OCI-LY1 (cell line): Measurements from ENCODE around the gene DYNC2I2.

Experiments used
- H2AFZ ChIP-seq: fragments of 200-600 bp; sonication (generic), shearing (Covaris generic); 2 replicates; pipeline ENCODE4 v1.6.0; 2014; ENCODE audit warnings: antibody characterized with exemption, mild to moderate bottlenecking, low read length
- H3F3A ChIP-seq: fragments of 200-600 bp; sonication (generic), shearing (Covaris generic); 2 replicates; pipeline ENCODE4 v1.6.0; 2014; ENCODE audit warnings: mild to moderate bottlenecking, antibody characterized with exemption, low read length, moderate library complexity; ENCODE audit not compliant: insufficient read depth
- H3K27ac ChIP-seq: fragments of 200-600 bp; sonication (generic); 2 replicates; pipeline ENCODE4 v1.5.1; 2014; ENCODE audit warnings: low read length, mixed run types, mild to moderate bottlenecking, low read depth; ENCODE audit not compliant: poor library complexity, severe bottlenecking
- H3K27me3 ChIP-seq: fragments of 200-600 bp; sonication (generic); 2 replicates; pipeline ENCODE4 v1.6.0; 2014; ENCODE audit warnings: antibody characterized with exemption, mild to moderate bottlenecking, low read length, moderate library complexity; ENCODE audit not compliant: insufficient read depth
- H3K36me3 ChIP-seq: fragments of 200-600 bp; sonication (generic); 2 replicates; pipeline ENCODE4 v1.6.1; 2014; ENCODE audit warnings: mild to moderate bottlenecking, antibody characterized with exemption, low read length, moderate library complexity, mixed read lengths; ENCODE audit not compliant: insufficient read depth
- H3K4me1 ChIP-seq: fragments of 200-600 bp; sonication (generic); 2 replicates; pipeline ENCODE4 v1.5.1; 2014; ENCODE audit warnings: mild to moderate bottlenecking, low read length, moderate library complexity; ENCODE audit not compliant: insufficient read depth, severe bottlenecking
- H3K4me2 ChIP-seq: fragments of 200-600 bp; sonication (generic), shearing (Covaris generic); 2 replicates; pipeline ENCODE4 v1.6.1; 2014; ENCODE audit warnings: low read length
- H3K4me3 ChIP-seq: fragments of 200-600 bp; sonication (generic); 2 replicates; pipeline ENCODE4 v1.5.1; 2014; ENCODE audit warnings: low read length, low read depth, mild to moderate bottlenecking, mixed read lengths; ENCODE audit not compliant: poor library complexity, severe bottlenecking
- H3K79me2 ChIP-seq: fragments of 200-600 bp; shearing (Covaris generic); 2 replicates; pipeline ENCODE4 v1.6.1; 2016; ENCODE audit warnings: mixed run types, low read length, mixed read lengths; ENCODE audit not compliant: insufficient read depth
- H3K9ac ChIP-seq: fragments of 200-600 bp; sonication (generic), shearing (Covaris generic); 2 replicates; pipeline ENCODE4 v1.6.1; 2014; ENCODE audit warnings: mild to moderate bottlenecking, low read length, mixed read lengths
- H3K9me2 ChIP-seq: fragments of 200-600 bp; sonication (generic), shearing (Covaris generic); 2 replicates; pipeline ENCODE4 v1.6.1; 2014; ENCODE audit warnings: low read depth, mild to moderate bottlenecking, low read length, mixed read lengths
- H3K9me3 ChIP-seq: fragments of 200-600 bp; shearing (Covaris generic); 2 replicates; pipeline ENCODE4 v1.6.1; 2014; ENCODE audit warnings: low read length, mixed read lengths
- H4K20me1 ChIP-seq: fragments of 200-600 bp; sonication (generic), shearing (Covaris generic); 2 replicates; pipeline ENCODE4 v1.6.0; 2016; ENCODE audit warnings: mild to moderate bottlenecking, low read length; ENCODE audit not compliant: insufficient read depth
- EZH2 ChIP-seq: fragments of 200-600 bp; sonication (generic), shearing (Covaris generic); IDR thresholded peaks from 2 replicates; pipeline ENCODE4 v1.8.0; 2017; ENCODE audit warnings: borderline replicate concordance, mixed run types, mild to moderate bottlenecking, antibody characterized with exemption, low read length, moderate library complexity, mixed read lengths
- TF ChIP-seq, protein P1 (sequence below): fragments of 200-600 bp; sonication (generic), shearing (Covaris generic); IDR thresholded peaks from 2 replicates; pipeline ENCODE4 v1.5.1; 2017; ENCODE audit warnings: mild to moderate bottlenecking, antibody characterized with exemption, low read length, moderate library complexity, mixed read lengths

Gene DYNC2I2

DNA sequence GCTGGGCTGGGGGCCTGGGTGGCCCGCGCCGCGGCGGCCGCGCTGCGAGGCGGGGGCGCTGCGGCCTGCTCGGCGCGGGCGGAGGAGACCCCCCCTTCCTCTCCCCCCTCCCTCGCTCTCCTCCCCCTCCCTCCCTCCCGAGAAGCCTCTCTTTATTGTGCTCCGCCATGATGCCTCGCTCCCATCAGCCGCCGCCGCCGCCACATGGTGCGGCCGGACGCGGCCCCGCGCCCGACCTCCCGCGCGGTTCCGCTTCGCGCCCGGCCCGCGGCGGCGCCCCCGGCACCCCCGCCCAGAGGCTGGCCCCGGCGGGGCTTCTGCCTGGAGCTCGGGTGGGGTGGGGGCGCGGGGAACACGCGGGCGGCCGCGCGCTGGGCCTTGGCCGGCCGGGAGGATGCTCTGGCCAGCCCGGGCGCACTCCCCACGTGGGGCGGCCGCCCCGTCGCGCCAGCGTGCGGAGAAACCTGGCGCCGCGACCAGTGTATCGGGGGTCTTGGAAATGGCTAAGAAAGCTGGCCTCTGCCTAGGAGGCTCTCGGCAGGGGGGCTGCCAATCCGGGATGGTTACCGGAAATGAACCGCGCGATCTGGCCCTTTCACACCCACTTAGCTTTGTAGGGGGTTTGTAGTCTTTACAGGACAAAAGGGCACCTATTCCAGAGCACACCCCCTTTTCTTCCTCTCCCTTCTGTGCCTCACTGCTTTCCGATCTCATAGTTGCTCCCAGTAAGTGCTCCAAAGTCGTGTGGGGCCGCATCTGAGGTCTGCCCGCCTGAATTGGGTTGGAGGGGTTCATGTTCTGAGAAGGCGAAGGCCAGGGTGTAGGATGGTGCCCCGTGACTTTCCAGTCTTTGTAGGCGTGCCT lies 33.4 kb upstream of the DYNC2I2 start:
- Histone ChIP-seq H3K4me3 (peak overlapping the region; percentile 97), H3K36me3 (peaks cover 48% of the 10 kb centered on the region), H3K27me3 (no peaks in the 10 kb centered on the region), H2AFZ (no peak overlapping the region), H3K9me2 (no peaks in the 10 kb centered on the region), H4K20me1 (peaks cover 8% of the 10 kb centered on the region), H3K4me1 (peaks cover 48% of the 10 kb centered on the region), H3K79me2 (peaks cover 48% of the 10 kb centered on the region), H3F3A (no peaks in the 10 kb centered on the region; the same call in 1 of the 2 replicates), H3K9ac (peak overlapping the region; percentile 96), H3K4me2 (peak overlapping the region; percentile 87), H3K27ac (peak overlapping the region; percentile 38), H3K9me3 (no peaks in the 10 kb centered on the region)
- no peak for TF ChIP-seq EZH2
- TF ChIP-seq, protein P1, sequence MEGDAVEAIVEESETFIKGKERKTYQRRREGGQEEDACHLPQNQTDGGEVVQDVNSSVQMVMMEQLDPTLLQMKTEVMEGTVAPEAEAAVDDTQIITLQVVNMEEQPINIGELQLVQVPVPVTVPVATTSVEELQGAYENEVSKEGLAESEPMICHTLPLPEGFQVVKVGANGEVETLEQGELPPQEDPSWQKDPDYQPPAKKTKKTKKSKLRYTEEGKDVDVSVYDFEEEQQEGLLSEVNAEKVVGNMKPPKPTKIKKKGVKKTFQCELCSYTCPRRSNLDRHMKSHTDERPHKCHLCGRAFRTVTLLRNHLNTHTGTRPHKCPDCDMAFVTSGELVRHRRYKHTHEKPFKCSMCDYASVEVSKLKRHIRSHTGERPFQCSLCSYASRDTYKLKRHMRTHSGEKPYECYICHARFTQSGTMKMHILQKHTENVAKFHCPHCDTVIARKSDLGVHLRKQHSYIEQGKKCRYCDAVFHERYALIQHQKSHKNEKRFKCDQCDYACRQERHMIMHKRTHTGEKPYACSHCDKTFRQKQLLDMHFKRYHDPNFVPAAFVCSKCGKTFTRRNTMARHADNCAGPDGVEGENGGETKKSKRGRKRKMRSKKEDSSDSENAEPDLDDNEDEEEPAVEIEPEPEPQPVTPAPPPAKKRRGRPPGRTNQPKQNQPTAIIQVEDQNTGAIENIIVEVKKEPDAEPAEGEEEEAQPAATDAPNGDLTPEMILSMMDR: no peak

GRCh38 chr9:128689293-128689774 lies 32.7 kb upstream of the DYNC2I2 start:
- TF ChIP-seq, protein P1: no peak
- TF ChIP-seq EZH2: no peak
- H3K27ac ChIP-seq: peak overlapping the region; percentile 35
- H3F3A ChIP-seq: no peaks in the 10 kb centered on the region; the same call in 1 of the 2 replicates
- H3K9me2 ChIP-seq: no peaks in the 10 kb centered on the region
- 0 out of 2 replicates have a peak overlapping the region, but pooled peaks have one; percentile 15 for H3K4me2 ChIP-seq
- H3K36me3 ChIP-seq: peaks cover 43% of the 10 kb centered on the region
- peak overlapping the region; percentile 79 for H3K9ac ChIP-seq
- H4K20me1 ChIP-seq: peaks cover 8% of the 10 kb centered on the region
- peaks cover 55% of the 10 kb centered on the region for H3K79me2 ChIP-seq
- peak overlapping the region; percentile 69 for H3K4me3 ChIP-seq
- no peaks in the 10 kb centered on the region for H3K9me3 ChIP-seq
- no peaks in the 10 kb centered on the region for H3K27me3 ChIP-seq
- H3K4me1 ChIP-seq: peaks cover 54% of the 10 kb centered on the region
- H2AFZ ChIP-seq: no peak overlapping the region

GRCh38 chr9:128688501-128689292 lies 32.0 kb upstream of the DYNC2I2 start, which contains the start of gene SET:
TSS of gene SET (plus strand) at chr9:128689222. CDS start at chr9:128689583, 361 bp downstream.
- H4K20me1 ChIP-seq: peaks cover 8% of the 10 kb centered on the region
- no peaks in the 10 kb centered on the region; the same call in 1 of the 2 replicates for H3F3A ChIP-seq
- peaks cover 41% of the 10 kb centered on the region for H3K36me3 ChIP-seq
- peak within 1 kb of the TSS; percentile 87 for H3K4me2 ChIP-seq
- no peaks in the 10 kb centered on the region for H3K27me3 ChIP-seq
- peak within 1 kb of the TSS; percentile 96 for H3K9ac ChIP-seq
- peaks cover 54% of the 10 kb centered on the region for H3K4me1 ChIP-seq
- no peaks in the 10 kb centered on the region for H3K9me2 ChIP-seq
- no peaks in the 10 kb centered on the region for H3K9me3 ChIP-seq
- H2AFZ ChIP-seq: no peak within 1 kb of the TSS
- peak within 1 kb of the TSS; percentile 97 for H3K4me3 ChIP-seq
- TF ChIP-seq, protein P1: no peak
- TF ChIP-seq EZH2: no peak
- H3K27ac ChIP-seq: peak within 1 kb of the TSS; percentile 94
- peaks cover 55% of the 10 kb centered on the region for H3K79me2 ChIP-seq
